Mesenchymal stem cell (in vitro differentiated cells and primary cell): ENCODE results near the gene AFAP1.

Experiments
- DNase-seq: peaks from one replicate; pipeline ENCODE4 v3.0.0-alpha.2; 2013
- H2AFZ ChIP-seq: one replicate; pipeline ENCODE4 v1.6.1; 2013; ENCODE audit warnings: low read depth, mild to moderate bottlenecking, control low read depth, inconsistent platforms, low read length, moderate library complexity
- H2AK5ac ChIP-seq: 2 replicates; pipeline ENCODE4 v1.6.1; 2013; ENCODE audit warnings: low read length, moderate library complexity, mild to moderate bottlenecking, inconsistent platforms; ENCODE audit not compliant: severe bottlenecking
- H2BK120ac ChIP-seq: one replicate; pipeline ENCODE4 v1.6.1; 2013; ENCODE audit warnings: low read depth, mild to moderate bottlenecking, inconsistent platforms, low read length, moderate library complexity
- H2BK12ac ChIP-seq, 2 experiments: one replicate each; pipeline ENCODE4 v1.6.1; 2013; ENCODE audit warnings: inconsistent platforms in 2 of 2, low read length in 2 of 2, mild to moderate bottlenecking in 2 of 2, moderate library complexity in 2 of 2, control low read depth in 1 of 2
- H2BK15ac ChIP-seq: one replicate; pipeline ENCODE4 v1.6.1; 2013; ENCODE audit warnings: mild to moderate bottlenecking, low read depth, inconsistent platforms; ENCODE audit not compliant: poor library complexity, severe bottlenecking
- H2BK5ac ChIP-seq: 2 replicates; pipeline ENCODE4 v1.6.1; 2013; ENCODE audit warnings: low read depth, mild to moderate bottlenecking, low read length, control low read depth, inconsistent platforms; ENCODE audit not compliant: poor library complexity, severe bottlenecking
- H3K14ac ChIP-seq, 2 experiments: one replicate each; pipeline ENCODE4 v1.6.1; 2013; ENCODE audit warnings: inconsistent platforms in 2 of 2, low read length in 2 of 2, control low read depth in 1 of 2, mild to moderate bottlenecking in 1 of 2, moderate library complexity in 1 of 2
- H3K18ac ChIP-seq, 2 experiments: one replicate each; pipeline ENCODE4 v1.6.1; 2013; ENCODE audit warnings: inconsistent platforms in 2 of 2, low read length in 2 of 2, control low read depth in 1 of 2, low read depth in 1 of 2, mild to moderate bottlenecking in 1 of 2
- H3K23ac ChIP-seq, 2 experiments: one replicate each; pipeline ENCODE4 v1.6.1; 2013; ENCODE audit warnings: inconsistent platforms in 2 of 2, low read length in 2 of 2, mild to moderate bottlenecking in 2 of 2, moderate library complexity in 2 of 2, control low read depth in 1 of 2
- H3K27ac ChIP-seq: 2 replicates; pipeline ENCODE4 v1.5.1; 2013; ENCODE audit warnings: mild to moderate bottlenecking, moderate library complexity, low read length, control low read depth, inconsistent platforms; ENCODE audit not compliant: poor library complexity, severe bottlenecking
- H3K27me3 ChIP-seq, 2 experiments: 2 replicates each; pipeline versions ENCODE4 v1.6.1 to v1.7.0; 2013; ENCODE audit warnings: low read length in 2 of 2, mild to moderate bottlenecking in 2 of 2, moderate library complexity in 2 of 2, control low read depth in 1 of 2, inconsistent platforms in 1 of 2; ENCODE audit not compliant: control insufficient read depth in 1 of 2, insufficient read depth in 1 of 2
- H3K36me3 ChIP-seq, 2 experiments: 2 replicates each; pipeline versions ENCODE4 v1.6.1 to v1.7.0; 2013; ENCODE audit warnings: low read length in 2 of 2, control low read depth in 1 of 2, inconsistent platforms in 1 of 2, low read depth in 1 of 2, mild to moderate bottlenecking in 1 of 2; ENCODE audit not compliant: insufficient read depth in 2 of 2, control insufficient read depth in 1 of 2
- H3K4ac ChIP-seq, 2 experiments: one replicate each; pipeline ENCODE4 v1.6.1; 2013; ENCODE audit warnings: inconsistent platforms in 2 of 2, low read length in 2 of 2, mild to moderate bottlenecking in 2 of 2, moderate library complexity in 2 of 2, control low read depth in 1 of 2, low read depth in 1 of 2
- H3K4me1 ChIP-seq: 2 replicates; pipeline ENCODE4 v1.6.1; 2013; ENCODE audit warnings: low read depth, low read length, control low read depth; ENCODE audit not compliant: control insufficient read depth, insufficient read depth
- H3K4me2 ChIP-seq: 2 replicates; pipeline ENCODE4 v1.6.1; 2013; ENCODE audit warnings: low read length, mild to moderate bottlenecking, inconsistent platforms; ENCODE audit not compliant: poor library complexity, severe bottlenecking
- H3K4me3 ChIP-seq, 2 experiments: 2 replicates each; pipeline versions ENCODE4 v1.5.1 to v1.7.0; 2013; ENCODE audit warnings: low read length in 2 of 2, mild to moderate bottlenecking in 2 of 2, control low read depth in 1 of 2, low read depth in 1 of 2; ENCODE audit not compliant: insufficient read depth in 1 of 2
- H3K79me1 ChIP-seq: replicated peaks from 2 replicates; pipeline ENCODE4 v1.6.1; 2013; ENCODE audit warnings: mild to moderate bottlenecking, control low read depth, low read length, inconsistent platforms; ENCODE audit not compliant: poor library complexity, severe bottlenecking
- H3K9ac ChIP-seq: 2 replicates; pipeline ENCODE4 v1.7.0; 2013; ENCODE audit warnings: mild to moderate bottlenecking, low read length, moderate library complexity
- H3K9me3 ChIP-seq: 2 replicates; pipeline ENCODE4 v1.7.0; 2013; ENCODE audit warnings: mild to moderate bottlenecking, low read length; ENCODE audit not compliant: control insufficient read depth
- H4K8ac ChIP-seq: one replicate; pipeline ENCODE4 v1.6.1; 2013; ENCODE audit warnings: inconsistent platforms, mild to moderate bottlenecking, low read length, moderate library complexity
- H4K91ac ChIP-seq: one replicate; pipeline ENCODE4 v1.6.1; 2013; ENCODE audit warnings: mild to moderate bottlenecking, low read length, inconsistent platforms
- WGBS: methylation state at CpG from one replicate; pipeline ENCODE4 v1.1.7; 2013; ENCODE audit warnings: mixed read lengths; 5-methylcytosine and 5-hydroxymethylcytosine counted together

The AFAP1 gene

GRCh38 chr4:7950301-7951092 lies 10.8 kb upstream of the AFAP1 start:
- Histone ChIP-seq H3K14ac (no peak overlapping the region), H3K36me3 (no peaks in the 10 kb centered on the region), H4K91ac (no peak overlapping the region), H2AFZ (no peak overlapping the region), H3K18ac (no peak overlapping the region), H3K4me1 (peaks cover 1% of the 10 kb centered on the region), H3K9me3 (no peaks in the 10 kb centered on the region), H3K9ac (no peak overlapping the region), H2AK5ac (no peak overlapping the region), H2BK15ac (no peak overlapping the region), H3K4me2 (no peak overlapping the region), H4K8ac (no peak overlapping the region), H3K27ac (no peak overlapping the region), H3K79me1 (no peaks in the 10 kb centered on the region), H2BK12ac (peak overlapping the region in 1 of 2 experiments; percentile 24), H3K4ac (no peak overlapping the region), H3K23ac (no peak overlapping the region), H3K27me3 (no peaks in the 10 kb centered on the region), H2BK120ac (no peak overlapping the region), H3K4me3 (peak overlapping the region in 1 of 2 experiments; percentile 14), H2BK5ac (no peak overlapping the region)
- 87% methylated on average over 18 of the region's 18 CpGs for WGBS
- no peak for DNase-seq

- peak overlapping the region; percentile 2 for H2BK15ac ChIP-seq
- no peak overlapping the region for H2AFZ ChIP-seq
- H3K4me1 ChIP-seq: peaks cover 1% of the 10 kb centered on the region
- H3K18ac ChIP-seq: no peak overlapping the region
- H3K79me1 ChIP-seq: no peaks in the 10 kb centered on the region
- H3K36me3 ChIP-seq: no peaks in the 10 kb centered on the region
- no peak overlapping the region for H3K4me3 ChIP-seq
- no peak overlapping the region for H4K91ac ChIP-seq
- WGBS: 63% methylated on average over 4 of the region's 4 CpGs
- peak overlapping the region in 1 of 2 experiments; percentile 24 for H2BK12ac ChIP-seq
- no peak overlapping the region for H2BK120ac ChIP-seq
- no peak overlapping the region for H3K9ac ChIP-seq
- no peak overlapping the region for H2BK5ac ChIP-seq
- H3K4ac ChIP-seq: no peak overlapping the region
- H3K27me3 ChIP-seq: no peaks in the 10 kb centered on the region
- no peaks in the 10 kb centered on the region for H3K9me3 ChIP-seq
- no peak for DNase-seq
- H3K27ac ChIP-seq: no peak overlapping the region
- H3K14ac ChIP-seq: no peak overlapping the region
- peak overlapping the region; percentile 12 for H2AK5ac ChIP-seq
- H3K23ac ChIP-seq: no peak overlapping the region
- H4K8ac ChIP-seq: no peak overlapping the region
- H3K4me2 ChIP-seq: no peak overlapping the region
These were observed 10.1 kb upstream of the AFAP1 start for GRCh38 chr4:7949759-7950158.

DNA sequence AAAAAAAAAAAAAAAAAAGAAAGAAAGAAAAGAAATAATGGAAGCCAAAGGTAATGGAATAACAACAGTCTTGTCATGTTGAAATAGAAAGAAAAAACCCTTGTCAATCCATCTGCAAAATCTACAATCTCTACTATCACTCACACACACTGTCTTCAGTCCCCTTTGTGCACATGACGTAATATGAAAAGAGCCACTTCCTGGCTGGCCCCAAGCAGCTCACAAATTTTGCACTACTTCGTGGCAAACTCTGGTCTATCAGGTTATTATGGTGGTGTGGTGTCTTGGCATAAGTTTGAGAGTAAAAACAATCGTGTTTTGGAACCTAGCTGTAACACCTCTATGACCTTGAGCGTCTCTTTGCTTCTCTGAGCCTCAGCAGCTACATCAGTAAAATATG lies 8.3 kb upstream of the AFAP1 start:
- WGBS: 98% methylated on average over 3 of the region's 4 CpGs

GRCh38 chr4:7945709-7946380 lies 6.2 kb upstream of the AFAP1 start:
- Histone ChIP-seq H3K9me3 (no peaks in the 10 kb centered on the region), H2AFZ (no peak overlapping the region), H3K18ac (no peak overlapping the region), H3K79me1 (no peaks in the 10 kb centered on the region), H4K91ac (no peak overlapping the region), H3K4me2 (no peak overlapping the region), H2AK5ac (peak overlapping the region; percentile 47), H2BK12ac (no peak overlapping the region), H2BK15ac (no peak overlapping the region), H2BK5ac (no peak overlapping the region), H3K27ac (no peak overlapping the region), H3K14ac (no peak overlapping the region), H3K27me3 (no peaks in the 10 kb centered on the region), H3K4ac (no peak overlapping the region), H3K4me3 (no peak overlapping the region), H3K9ac (no peak overlapping the region), H3K23ac (no peak overlapping the region), H2BK120ac (no peak overlapping the region), H4K8ac (no peak overlapping the region), H3K4me1 (peaks cover 21% of the 10 kb centered on the region), H3K36me3 (no peaks in the 10 kb centered on the region)
- 96% methylated on average over 14 of the region's 14 CpGs for WGBS
- no peak for DNase-seq

More for the DNA sequence above, 8.3 kb upstream of the AFAP1 start:
- H3K18ac ChIP-seq: no peak overlapping the region
- H2BK12ac ChIP-seq: no peak overlapping the region
- DNase-seq: no peak
- H3K14ac ChIP-seq: no peak overlapping the region
- no peak overlapping the region for H3K23ac ChIP-seq
- H4K8ac ChIP-seq: no peak overlapping the region
- H3K27me3 ChIP-seq: no peaks in the 10 kb centered on the region
- no peak overlapping the region for H3K27ac ChIP-seq
- no peak overlapping the region for H2BK5ac ChIP-seq
- no peaks in the 10 kb centered on the region for H3K79me1 ChIP-seq
- H2AK5ac ChIP-seq: peak overlapping the region; percentile 65
- H3K9me3 ChIP-seq: no peaks in the 10 kb centered on the region
- H2AFZ ChIP-seq: no peak overlapping the region
- H3K4ac ChIP-seq: no peak overlapping the region
- H4K91ac ChIP-seq: no peak overlapping the region
- H3K36me3 ChIP-seq: no peaks in the 10 kb centered on the region
- H2BK120ac ChIP-seq: no peak overlapping the region
- H3K4me2 ChIP-seq: no peak overlapping the region
- peaks cover 4% of the 10 kb centered on the region for H3K4me1 ChIP-seq
- no peak overlapping the region for H3K9ac ChIP-seq
- no peak overlapping the region for H3K4me3 ChIP-seq
- H2BK15ac ChIP-seq: no peak overlapping the region
